ENCODE results near the gene DSG2.
"Not testable (repeated sequence)": the region's sequence is repeated elsewhere in the genome, so short reads cannot be mapped to it uniquely, and the experiment has no call there.

The DSG2 gene

GRCh38 chr18:31500051-31500688, 2.2 kb downstream of the DSG2 start:
- no peak for DNase-seq (ENCODE audit: low read depth)

- DNase-seq (ENCODE audit: low read depth) = no peak
Observed at GRCh38 chr18:31503011-31503410, 5.0 kb downstream of the DSG2 start.

- no peak for DNase-seq (ENCODE audit: low read depth)
Observed at GRCh38 chr18:31504455-31505147, 6.6 kb downstream of the DSG2 start.

DNA sequence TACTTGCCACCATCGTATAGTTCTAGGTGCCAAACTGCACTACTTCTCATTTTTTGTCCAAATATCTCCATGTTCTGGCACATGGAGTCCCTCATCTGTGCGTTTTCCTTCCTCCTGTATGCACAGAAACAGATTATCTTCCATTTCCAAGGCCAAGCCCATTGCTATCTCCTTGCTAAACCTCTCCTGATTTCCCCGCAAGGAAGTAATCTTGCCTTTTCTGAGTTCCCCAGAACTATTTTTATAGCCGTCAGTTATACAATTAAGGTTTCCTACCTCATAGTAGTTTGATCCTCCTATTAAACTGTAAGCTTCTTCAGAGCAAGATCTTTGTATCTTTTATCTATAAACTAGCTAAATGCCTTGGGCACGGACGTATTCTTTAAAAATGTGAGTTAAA, 7.2 kb downstream of the DSG2 start:
- DNase-seq (ENCODE audit: low read depth) = no peak

- no peak for DNase-seq (ENCODE audit: low read depth)
Observed at GRCh38 chr18:31506024-31506742, 8.2 kb downstream of the DSG2 start.

GRCh38 chr18:31507124-31507523, 9.1 kb downstream of the DSG2 start:
- not testable (repeated sequence) for DNase-seq (ENCODE audit: low read depth)

DNA sequence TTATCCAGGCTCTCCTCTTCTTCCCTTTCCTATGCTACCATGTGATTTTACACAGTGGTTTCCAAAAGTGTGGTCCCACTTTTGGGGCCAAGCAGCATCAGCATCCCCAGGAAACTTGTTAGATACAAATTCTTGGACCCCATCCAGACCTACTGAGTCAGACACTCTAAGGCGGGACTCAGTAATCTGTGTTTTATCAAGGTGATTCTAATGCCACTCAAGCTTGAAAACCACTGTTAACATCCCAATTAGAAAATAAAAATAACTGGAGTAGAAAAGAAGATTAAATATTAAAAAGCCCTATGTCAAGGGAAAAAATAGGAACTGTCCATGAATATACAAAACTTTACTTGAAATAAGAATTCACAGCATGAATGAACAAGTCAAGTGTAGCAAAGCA, 10.8 kb downstream of the DSG2 start:
- DNase-seq (ENCODE audit: low read depth) = no peak

- DNase-seq (ENCODE audit: low read depth) = no peak
Observed at GRCh38 chr18:31509571-31509970, 11.6 kb downstream of the DSG2 start.

GRCh38 chr18:31510319-31510718, 12.3 kb downstream of the DSG2 start:
- no peak for DNase-seq (ENCODE audit: low read depth)

- no peak for DNase-seq (ENCODE audit: low read depth)
Observed at GRCh38 chr18:31511098-31511497, 13.1 kb downstream of the DSG2 start.

DNA sequence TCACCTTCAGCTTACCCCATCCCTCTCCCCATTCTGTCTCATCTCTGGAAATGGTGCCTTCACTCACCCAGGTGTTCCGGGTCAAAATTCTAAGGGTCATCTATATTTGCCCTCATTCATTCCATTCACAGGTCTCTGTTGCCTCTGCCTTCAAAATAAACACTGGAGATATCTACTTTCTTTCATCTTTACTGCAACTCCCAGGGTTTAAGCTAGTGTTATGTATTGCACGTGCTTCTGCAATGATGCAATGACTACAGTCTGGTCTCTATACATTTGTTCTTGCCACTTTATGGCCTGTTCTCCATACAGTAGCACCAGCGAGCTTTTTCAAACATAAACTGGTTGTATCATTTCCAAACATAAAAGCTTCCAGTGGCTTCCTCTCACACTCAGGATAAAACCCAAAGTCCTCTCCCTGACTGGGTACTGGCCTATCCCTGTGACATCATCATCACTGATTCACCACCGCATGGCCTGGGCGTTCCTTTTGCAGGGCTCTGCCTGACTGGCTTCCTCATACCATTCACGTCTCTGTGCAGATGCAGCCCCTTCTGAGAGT, 14.3 kb downstream of the DSG2 start:
- DNase-seq (ENCODE audit: low read depth) = no peak

- no peak for DNase-seq (ENCODE audit: low read depth)
Observed at GRCh38 chr18:31513189-31513935, 15.4 kb downstream of the DSG2 start.

GRCh38 chr18:31516437-31516836, 18.5 kb downstream of the DSG2 start:
- DNase-seq (ENCODE audit: low read depth) = no peak

- DNase-seq (ENCODE audit: low read depth) = no peak
Observed at GRCh38 chr18:31526374-31526773, 28.4 kb downstream of the DSG2 start.

DNA sequence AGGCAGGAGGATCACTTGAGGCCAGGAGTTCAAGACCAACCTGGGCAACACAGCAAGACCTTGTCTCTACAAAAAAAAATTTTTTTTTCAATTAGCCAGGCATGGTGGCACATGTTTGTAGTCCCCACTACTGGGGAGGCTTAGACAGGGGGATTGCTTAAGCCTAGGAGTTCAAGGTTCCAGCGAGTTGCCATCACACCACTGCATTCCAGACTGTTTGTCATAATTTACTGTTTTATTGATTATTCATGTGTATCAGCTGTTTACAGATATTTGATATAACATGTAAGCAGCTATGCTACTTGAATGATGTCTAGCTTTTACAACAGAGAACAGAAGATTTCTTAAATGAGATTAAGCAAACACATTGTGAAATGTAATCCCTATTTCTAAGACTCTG, 35.3 kb downstream of the DSG2 start:
- DNase-seq (ENCODE audit: low read depth) = no peak

- no peak for DNase-seq (ENCODE audit: low read depth)
Observed at GRCh38 chr18:31538837-31539236, 40.9 kb downstream of the DSG2 start.

- no peak for DNase-seq (ENCODE audit: low read depth)
Observed at GRCh38 chr18:31546476-31546875, 48.5 kb downstream of the DSG2 start.

DNA sequence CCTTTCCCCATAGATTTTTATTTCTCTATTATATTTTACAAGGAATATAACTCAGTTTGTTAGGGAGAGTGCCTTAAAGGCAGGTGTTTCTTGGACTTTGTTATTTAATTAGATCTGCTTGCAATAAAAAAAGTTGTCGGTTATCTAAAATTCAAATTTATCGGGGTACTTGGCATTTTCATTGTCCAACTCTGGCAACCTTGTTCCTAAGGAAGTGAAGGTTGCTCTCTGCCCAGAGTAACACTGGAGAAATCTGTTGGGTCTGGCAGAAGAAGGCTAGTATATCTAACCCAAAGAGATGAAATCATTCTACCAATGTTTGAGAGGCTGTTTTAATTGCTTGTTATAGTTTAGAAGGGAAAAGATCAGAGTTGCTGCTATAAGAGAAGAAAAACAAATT, 50.9 kb downstream of the DSG2 start:
- DNase-seq (ENCODE audit: low read depth) = no peak

DNA sequence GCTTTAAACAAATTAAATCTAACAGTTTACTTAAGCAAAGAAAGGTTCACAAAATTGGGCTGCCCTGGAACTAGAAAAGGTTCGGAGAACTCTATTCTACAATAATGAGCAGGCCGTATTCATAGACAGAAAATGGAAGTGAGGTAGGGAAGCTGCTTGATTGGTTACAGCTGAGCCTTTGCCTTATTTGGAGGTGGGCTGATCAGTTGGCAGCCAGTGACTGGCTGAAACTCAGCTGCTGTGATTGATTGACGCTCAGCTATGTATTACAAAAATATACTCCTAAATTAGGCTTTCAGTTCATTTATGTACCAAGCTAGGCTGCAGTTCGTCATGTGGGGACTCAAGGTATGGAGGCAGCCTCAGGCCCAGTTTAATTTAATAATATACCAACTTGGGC, 51.4 kb downstream of the DSG2 start:
- DNase-seq (ENCODE audit: low read depth) = no peak

- DNase-seq (ENCODE audit: low read depth) = no peak
Observed at GRCh38 chr18:31551883-31552282, 53.9 kb downstream of the DSG2 start.

- no peak for DNase-seq (ENCODE audit: low read depth)
Observed at GRCh38 chr18:31553800-31554199, 55.8 kb downstream of the DSG2 start.

GRCh38 chr18:31554776-31555175, 56.8 kb downstream of the DSG2 start:
- no peak for DNase-seq (ENCODE audit: low read depth)
